Muscle layer of duodenum (tissue), 2 donors: ENCODE results near the gene GHITM.
"Not testable (repeated sequence)": the region's sequence is repeated elsewhere in the genome, so short reads cannot be mapped to it uniquely, and the experiment has no call there.

Experiments
- H3K27ac ChIP-seq: one replicate; pipeline ENCODE4 v1.7.0; 2013; ENCODE audit warnings: mild to moderate bottlenecking, low read length
- H3K27me3 ChIP-seq: one replicate; pipeline ENCODE4 v1.7.0; 2013; ENCODE audit warnings: low read depth, mild to moderate bottlenecking, control low read depth, low read length
- H3K36me3 ChIP-seq, 2 donors: one replicate each; pipeline ENCODE4 v1.7.0; 2013; ENCODE audit warnings: low read length in 2 of 2, control low read depth in 1 of 2, mild to moderate bottlenecking in 1 of 2; ENCODE audit not compliant: insufficient read depth in 2 of 2, control insufficient read depth in 1 of 2
- H3K4me1 ChIP-seq, 2 donors: one replicate each; pipeline ENCODE4 v1.7.0; 2013; ENCODE audit warnings: low read length in 2 of 2, mild to moderate bottlenecking in 2 of 2, control low read depth in 1 of 2, moderate library complexity in 1 of 2; ENCODE audit not compliant: insufficient read depth in 2 of 2, control insufficient read depth in 1 of 2
- H3K4me3 ChIP-seq, 2 donors: one replicate each; pipeline ENCODE4 v1.7.0; 2013; ENCODE audit warnings: low read length in 2 of 2, low read depth in 1 of 2, mild to moderate bottlenecking in 1 of 2
- H3K9me3 ChIP-seq, 2 donors: one replicate each; pipeline ENCODE4 v1.7.0; 2013; ENCODE audit warnings: low read length in 2 of 2, control low read depth in 1 of 2, mild to moderate bottlenecking in 1 of 2; ENCODE audit not compliant: control insufficient read depth in 1 of 2
- donor health status: healthy.

Gene GHITM

DNA sequence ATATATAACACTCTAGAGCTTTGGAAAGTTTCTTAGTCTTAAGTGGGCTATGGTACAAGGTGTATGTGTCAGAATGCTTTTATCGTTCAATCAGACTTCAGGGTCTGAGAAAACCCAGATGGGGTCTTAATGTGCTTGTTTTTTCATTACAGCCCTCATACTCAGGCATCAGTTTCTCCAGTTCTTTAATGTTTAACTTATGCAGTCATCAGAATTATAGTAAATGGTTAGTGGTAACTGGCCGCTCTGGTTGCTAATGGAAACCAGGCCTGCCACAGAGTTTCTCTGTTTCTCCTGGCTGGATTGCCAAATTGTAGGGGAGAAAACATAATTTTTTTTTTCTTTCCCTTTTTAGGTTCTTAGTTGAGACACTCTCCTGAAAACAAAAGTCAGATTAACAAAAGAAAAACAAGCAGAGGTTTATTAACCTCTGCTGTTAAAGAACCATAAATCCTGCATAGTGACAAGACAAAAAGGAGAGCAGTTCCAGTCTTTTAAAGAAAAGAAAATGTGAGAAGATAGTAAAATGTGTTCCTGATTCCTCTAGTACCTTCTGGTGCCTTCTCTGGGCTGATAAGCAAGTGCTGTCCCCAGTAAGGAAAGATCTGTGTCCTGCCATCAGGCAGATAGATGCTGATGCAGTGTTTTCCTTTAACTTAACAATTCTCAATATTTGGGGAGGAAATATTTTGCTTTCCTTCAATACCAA, 21.5 kb upstream of the GHITM start:
- Histone ChIP-seq H3K4me3 (no peak overlapping the region), H3K27me3 (no peaks in the 10 kb centered on the region), H3K9me3 (no peaks in the 10 kb centered on the region), H3K36me3 (no peaks in the 10 kb centered on the region), H3K27ac (no peak overlapping the region), H3K4me1 (no peaks in the 10 kb centered on the region)

DNA sequence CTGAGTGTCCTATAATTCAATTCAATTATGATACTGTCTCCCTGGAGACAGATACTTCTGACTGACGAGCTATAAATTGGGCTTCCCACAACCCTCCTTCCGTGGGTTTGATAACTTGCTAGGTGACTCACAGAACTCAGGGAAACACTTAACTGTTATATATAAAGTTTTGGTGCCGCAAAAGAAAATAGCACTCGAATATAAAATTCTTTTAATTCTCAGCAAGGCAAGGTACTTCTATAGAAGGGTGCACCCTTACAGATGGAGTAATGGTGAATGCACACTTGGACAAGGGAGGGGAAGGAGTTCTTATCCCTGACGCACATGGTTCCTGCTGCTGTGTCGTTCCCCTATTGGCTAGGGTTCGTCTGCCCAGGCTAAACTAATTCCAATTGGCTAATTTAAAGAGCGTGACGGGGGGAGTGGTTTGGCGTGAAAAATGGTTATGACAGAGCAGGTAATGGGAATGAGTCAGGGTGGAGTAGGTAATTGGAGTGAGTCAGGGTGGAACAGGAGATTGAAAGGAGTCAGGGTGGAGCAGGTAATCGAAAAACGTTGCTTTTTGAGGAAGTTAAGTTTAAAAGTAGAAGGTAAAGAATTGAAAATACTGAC, 20.8 kb upstream of the GHITM start:
- no peaks in the 10 kb centered on the region for H3K27me3 ChIP-seq
- H3K4me1 ChIP-seq: no peaks in the 10 kb centered on the region
- no peaks in the 10 kb centered on the region for H3K36me3 ChIP-seq
- no peaks in the 10 kb centered on the region for H3K9me3 ChIP-seq
- no peak overlapping the region for H3K27ac ChIP-seq
- no peak overlapping the region for H3K4me3 ChIP-seq

DNA sequence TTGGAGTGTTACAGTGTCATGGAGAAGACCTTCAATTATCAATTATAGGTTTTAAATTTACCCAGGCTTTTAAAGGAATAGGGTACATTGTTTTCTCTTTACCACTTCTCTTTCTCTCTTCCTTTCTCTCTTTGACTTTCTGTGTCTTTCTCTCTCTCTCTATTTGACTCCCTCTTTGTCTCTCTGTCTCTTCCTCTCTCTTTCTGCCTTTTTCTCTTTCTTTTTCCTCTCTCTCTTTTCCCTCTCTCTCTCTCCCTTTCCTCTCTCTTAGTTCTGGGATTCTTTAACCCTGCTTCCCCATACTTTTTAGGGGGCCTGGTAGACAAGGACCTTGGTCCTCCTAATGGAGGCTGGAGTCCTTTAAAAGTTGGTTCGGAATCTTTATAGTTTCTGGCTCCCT, 15.9 kb upstream of the GHITM start:
- H3K4me1 ChIP-seq: no peaks in the 10 kb centered on the region
- no peaks in the 10 kb centered on the region for H3K36me3 ChIP-seq
- H3K27me3 ChIP-seq: no peaks in the 10 kb centered on the region
- H3K9me3 ChIP-seq: peaks cover 0 to 14% of the 10 kb centered on the region in 2 donors
- no peak overlapping the region for H3K4me3 ChIP-seq
- no peak overlapping the region for H3K27ac ChIP-seq

DNA sequence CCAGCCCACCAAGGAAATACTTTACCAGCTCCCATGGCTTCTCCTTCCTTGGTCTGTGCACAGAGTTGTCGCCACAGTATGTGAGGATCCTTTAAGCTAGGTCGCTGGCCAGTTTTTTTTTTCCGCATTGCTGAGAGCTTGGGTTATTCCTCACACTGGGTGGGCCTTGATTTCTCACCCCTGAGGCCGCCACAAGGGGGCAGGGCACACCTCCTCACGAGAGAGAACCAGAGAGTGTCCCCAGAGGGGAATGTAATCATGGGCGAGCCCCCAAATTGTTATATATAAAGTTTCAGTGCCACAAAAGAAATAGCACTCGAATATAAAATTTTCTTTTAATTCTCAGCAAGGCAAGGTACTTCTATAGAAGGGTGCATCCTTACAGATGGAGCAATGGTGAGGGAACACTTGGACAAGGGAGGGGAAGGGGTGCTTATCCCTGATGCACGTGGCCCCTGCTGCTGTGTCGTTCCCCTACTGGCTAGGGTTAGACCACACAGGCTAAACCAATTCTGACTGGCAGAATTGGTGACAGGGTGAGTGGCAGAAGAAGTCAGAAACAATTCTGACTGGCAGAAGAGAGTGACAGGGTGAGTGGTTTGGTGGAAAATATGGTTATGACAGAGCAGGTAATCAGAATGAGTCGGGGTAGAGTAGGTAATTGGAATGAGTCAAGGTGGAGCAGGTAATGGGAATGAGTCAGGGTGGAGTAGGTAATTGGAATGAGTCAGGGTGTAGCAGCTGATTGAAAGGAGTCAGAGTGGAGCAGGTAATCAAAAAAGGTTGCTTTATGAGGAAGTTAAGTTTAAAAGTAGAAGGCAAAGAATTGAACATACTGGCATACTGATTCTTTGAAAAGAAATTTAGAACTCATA, 13.2 kb upstream of the GHITM start:
- not testable (repeated sequence) for H3K4me3 ChIP-seq, H3K4me1 ChIP-seq, H3K27ac ChIP-seq, H3K36me3 ChIP-seq, H3K27me3 ChIP-seq
- H3K9me3 ChIP-seq: peaks cover 0 to 14% of the 10 kb centered on the region in 2 donors

DNA sequence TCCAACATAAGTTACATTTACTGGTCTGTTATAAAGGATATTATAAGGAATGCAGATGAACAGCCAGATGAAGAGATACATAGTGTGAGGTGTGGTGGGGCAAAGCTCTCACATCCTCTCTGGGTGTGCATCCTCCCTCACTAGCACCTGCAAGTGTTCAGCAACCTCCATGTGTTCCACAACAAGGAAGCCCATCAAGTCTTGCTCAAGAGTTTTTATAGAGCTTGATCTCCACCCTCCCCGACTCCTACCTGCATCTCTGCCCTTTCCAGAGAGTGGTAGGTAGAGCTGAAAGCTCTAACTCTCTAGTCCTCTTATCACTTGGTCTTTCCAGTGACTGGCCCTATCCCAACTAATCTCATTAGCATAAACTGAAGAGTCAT, 12.5 kb upstream of the GHITM start:
- Histone ChIP-seq H3K9me3 (peaks cover 0 to 14% of the 10 kb centered on the region in 2 donors), H3K36me3 (no peaks in the 10 kb centered on the region), H3K4me3 (no peak overlapping the region), H3K27me3 (no peaks in the 10 kb centered on the region), H3K4me1 (no peaks in the 10 kb centered on the region), H3K27ac (no peak overlapping the region)

DNA sequence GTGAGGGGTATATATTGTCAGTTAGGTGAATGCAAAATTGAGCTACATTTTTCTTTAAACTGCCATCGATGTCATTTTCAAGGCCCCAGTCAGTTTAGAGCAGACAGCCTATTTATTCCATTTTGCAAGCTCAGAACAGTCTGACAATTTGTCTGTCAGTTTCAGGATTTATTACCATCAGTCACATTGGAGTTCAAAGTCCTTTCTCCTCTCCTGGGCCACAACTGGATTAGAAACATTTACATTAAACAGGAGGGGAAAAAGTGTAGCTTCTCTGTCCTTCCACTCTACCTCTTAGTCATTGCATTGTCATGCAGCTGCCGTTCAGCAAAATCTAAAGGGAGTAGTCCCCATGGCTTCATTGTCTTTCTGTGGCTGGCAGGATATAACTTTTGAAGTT, 3.5 kb upstream of the GHITM start:
- Histone ChIP-seq H3K4me1 (peaks cover 6 to 8% of the 10 kb centered on the region in 2 donors), H3K27ac (no peak overlapping the region), H3K36me3 (peaks cover 0 to 6% of the 10 kb centered on the region in 2 donors), H3K4me3 (no peak overlapping the region), H3K27me3 (no peaks in the 10 kb centered on the region), H3K9me3 (no peaks in the 10 kb centered on the region)

DNA sequence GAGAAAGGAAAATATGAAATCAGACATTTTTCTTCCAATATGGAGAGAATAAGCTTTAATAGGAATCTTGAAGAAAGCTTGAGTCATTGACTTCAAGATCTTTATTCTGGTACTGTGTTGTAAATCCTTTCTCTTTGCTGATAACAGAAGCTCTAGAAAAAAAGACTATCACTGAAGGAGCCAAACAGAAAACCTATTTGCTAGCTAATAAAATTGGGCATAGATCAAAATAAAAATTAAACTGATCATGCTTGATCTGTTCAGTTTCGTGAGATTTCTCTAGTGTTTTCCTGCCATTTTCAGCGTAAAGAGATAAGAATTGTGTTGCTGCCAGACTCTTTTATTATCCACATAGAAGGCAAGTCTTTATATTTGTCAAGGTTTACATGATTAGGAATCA, 1.5 kb upstream of the GHITM start:
- Histone ChIP-seq H3K4me1 (peaks cover 12 to 15% of the 10 kb centered on the region in 2 donors), H3K36me3 (peaks cover 5 to 10% of the 10 kb centered on the region in 2 donors), H3K27ac (no peak overlapping the region), H3K4me3 (no peak overlapping the region), H3K27me3 (no peaks in the 10 kb centered on the region), H3K9me3 (no peaks in the 10 kb centered on the region)

DNA sequence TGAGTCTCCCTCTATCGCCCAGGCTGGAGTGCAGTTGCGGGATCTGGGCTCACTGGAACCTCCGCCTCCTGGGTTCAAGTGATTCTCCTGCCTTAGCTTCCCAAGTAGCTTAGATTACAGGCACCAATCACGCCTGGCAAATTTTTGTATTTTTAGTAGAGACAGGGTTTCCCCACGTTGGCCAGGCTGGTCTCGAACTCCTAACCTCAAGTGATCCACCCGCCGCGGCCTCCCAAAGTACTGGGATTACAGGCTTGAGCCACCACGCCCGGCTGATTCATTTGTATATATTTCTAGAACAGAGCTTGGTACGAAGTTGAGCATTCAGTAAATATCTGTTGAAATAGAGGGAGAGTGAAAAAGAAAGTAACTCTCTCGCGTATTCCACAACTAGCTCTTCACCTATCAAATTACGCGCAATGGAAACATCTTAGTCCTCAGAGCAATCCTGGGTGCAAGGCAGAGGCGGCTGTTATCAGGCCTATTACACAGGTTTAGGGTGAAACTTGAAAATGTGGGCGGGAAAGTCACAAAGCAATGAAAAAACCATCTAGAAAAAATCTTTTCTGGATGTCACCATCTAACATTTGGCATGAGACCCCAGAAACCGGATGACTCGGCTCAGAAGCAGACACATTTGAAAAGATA, 707 bp upstream of the GHITM start:
- no peaks in the 10 kb centered on the region for H3K27me3 ChIP-seq
- H3K9me3 ChIP-seq: no peaks in the 10 kb centered on the region
- peaks cover 13 to 18% of the 10 kb centered on the region in 2 donors for H3K36me3 ChIP-seq
- peak overlapping the region; percentile 95 for H3K27ac ChIP-seq
- peak overlapping the region; percentile 76 to 85 for H3K4me3 ChIP-seq
- H3K4me1 ChIP-seq: peaks cover 12 to 15% of the 10 kb centered on the region in 2 donors

DNA sequence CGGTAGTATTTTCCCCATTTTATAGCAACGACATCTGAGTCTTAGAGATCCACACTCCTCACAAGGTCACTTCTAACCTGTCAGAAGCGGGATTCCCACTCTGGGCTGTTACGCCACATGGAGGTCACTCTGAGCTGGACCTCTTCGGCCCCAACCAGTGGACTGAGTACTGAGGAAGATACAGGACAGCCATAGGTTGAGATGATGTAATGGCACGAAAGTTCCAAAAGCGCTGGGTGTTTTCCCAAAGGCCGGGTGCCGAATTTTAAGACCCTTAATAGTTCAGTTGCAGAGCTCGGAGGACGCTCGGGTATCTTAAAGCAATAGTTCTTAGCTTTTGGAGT, 699 bp downstream of the GHITM start:
- H3K27me3 ChIP-seq: no peaks in the 10 kb centered on the region
- peaks cover 12 to 15% of the 10 kb centered on the region in 2 donors for H3K4me1 ChIP-seq
- no peaks in the 10 kb centered on the region for H3K9me3 ChIP-seq
- peak overlapping the region; percentile 85 to 99 for H3K4me3 ChIP-seq
- peaks cover 25 to 32% of the 10 kb centered on the region in 2 donors for H3K36me3 ChIP-seq
- peak overlapping the region; percentile 95 for H3K27ac ChIP-seq

DNA sequence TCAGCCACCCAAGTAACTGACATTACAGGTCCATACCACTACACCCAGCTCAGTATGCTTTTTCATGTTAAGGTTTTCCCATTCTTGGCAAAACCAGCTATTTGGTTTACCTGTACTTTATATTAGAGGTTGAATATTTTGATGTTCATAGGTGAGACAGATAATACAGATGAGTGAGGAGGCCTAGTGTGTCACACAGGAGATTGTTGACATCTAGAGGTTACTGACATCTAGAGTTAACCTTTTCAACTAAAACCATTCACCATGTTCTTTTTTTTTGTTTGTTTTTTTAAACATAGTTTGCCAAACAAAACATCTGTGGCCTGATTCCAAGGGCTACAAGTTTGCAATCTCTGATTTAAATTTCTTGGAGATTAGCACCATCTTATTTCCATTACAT, 8.0 kb downstream of the GHITM start:
- no peaks in the 10 kb centered on the region for H3K27me3 ChIP-seq
- H3K4me3 ChIP-seq: no peak overlapping the region
- no peak overlapping the region for H3K27ac ChIP-seq
- H3K4me1 ChIP-seq: no peaks in the 10 kb centered on the region
- H3K36me3 ChIP-seq: peaks cover 76 to 90% of the 10 kb centered on the region in 2 donors
- H3K9me3 ChIP-seq: no peaks in the 10 kb centered on the region

DNA sequence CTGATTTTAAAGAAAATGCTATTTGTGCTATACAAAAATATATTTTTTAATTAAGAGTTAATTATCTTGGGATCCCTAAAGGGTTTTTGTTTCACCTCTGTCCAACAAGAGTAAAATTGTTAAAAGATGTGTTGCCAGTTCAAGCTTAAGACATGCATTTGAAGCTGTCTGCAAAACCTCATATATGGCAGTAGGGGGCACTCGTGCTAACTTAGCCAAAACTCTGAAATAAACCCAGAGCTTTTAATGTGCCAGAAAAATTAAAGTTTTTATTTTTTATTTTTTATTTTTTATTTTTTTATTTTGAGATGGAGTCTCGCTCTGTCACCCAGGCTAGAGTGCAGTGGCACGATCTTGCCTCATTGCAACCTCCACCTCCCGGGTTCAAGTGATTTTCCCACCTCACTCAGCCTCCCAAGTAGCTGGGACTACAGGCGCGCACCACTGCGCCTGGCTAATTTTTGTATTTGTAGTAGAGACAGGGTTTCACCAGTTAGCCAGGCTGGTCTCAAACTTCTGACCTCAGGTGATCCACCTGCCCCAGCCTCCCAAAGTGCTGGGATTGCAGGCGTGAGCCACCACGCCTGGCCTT, 8.8 kb downstream of the GHITM start:
- not testable (repeated sequence) for H3K27me3 ChIP-seq, H3K27ac ChIP-seq, H3K4me1 ChIP-seq, H3K4me3 ChIP-seq, H3K9me3 ChIP-seq
- H3K36me3 ChIP-seq: peaks cover 76 to 90% of the 10 kb centered on the region in 2 donors
